A549 (cell line): Measurements from ENCODE around the gene TSC2. TPM values are rescaled to one million over a fixed set of nuclear protein-coding genes. Genes with fewer than 3 reads are reported as not detected.

Source experiments
- ATAC-seq, 2 experiments: fragments of 200-7000 bp in 1 of 2; fragments of >200 bp in 1 of 2; cut with Nextera tagmentation in 1 of 2; cut with Tn5 transposase in 1 of 2; 3 replicates each; pipeline versions ENCODE4 v1.8.0 to v1.9.1; 2018 to 2020; ENCODE audit warnings: mild to moderate bottlenecking in 1 of 2, moderate library complexity in 1 of 2
- CTCF ChIA-PET: fragments of 300-600 bp; sonication (Branson Sonifier 250); formaldehyde crosslinking; extraction: SDS; loops from one replicate; lab custom pipeline; 2021; ENCODE audit warnings: antibody characterized with exemption, inconsistent platforms; lab: Yijun Ruan, JAX
- POLR2A ChIA-PET: fragments of 350-600 bp; formaldehyde crosslinking; extraction: SDS; loops from one replicate; lab custom pipeline; 2021; ENCODE audit warnings: antibody characterized with exemption, inconsistent platforms; lab: Yijun Ruan, JAX
- DNase-seq, 2 experiments: peaks; one replicate each; pipeline versions ENCODE4 v3.0.0 to v3.0.0-alpha.2; 2011 to 2016; ENCODE audit warnings: low read depth in 1 of 2, low spot score in 1 of 2
- FAIRE-seq: peaks from 2 replicates; lab custom pipeline; 2011; peaks lifted over from hg19 to GRCh38; lab: Jason Lieb, UNC
- H3K27ac ChIP-seq, 2 experiments: fragments of >200 bp; sonication (Bioruptor Twin); formaldehyde crosslinking; 3 replicates each; pipeline ENCODE4 v1.5.1; 2016 to 2017
- H3K4me1 ChIP-seq: fragments of >200 bp; sonication (Bioruptor Twin); formaldehyde crosslinking; 3 replicates; pipeline ENCODE4 v1.6.1; 2016
- H3K4me2 ChIP-seq: fragments of >200 bp; sonication (Bioruptor Twin); formaldehyde crosslinking; 3 replicates; pipeline ENCODE4 v1.6.1; 2016
- H3K4me3 ChIP-seq: fragments of >200 bp; sonication (Bioruptor Twin); formaldehyde crosslinking; 3 replicates; pipeline ENCODE4 v1.5.1; 2016
- H3K9me3 ChIP-seq: fragments of >200 bp; sonication (Bioruptor Twin); formaldehyde crosslinking; 3 replicates; pipeline ENCODE4 v1.6.1; 2016
- CBX2 ChIP-seq: fragments of 200-600 bp; sonication (generic); IDR thresholded peaks from 2 replicates; pipeline ENCODE4 v1.6.1; 2016; ENCODE audit warnings: low read depth, mild to moderate bottlenecking, borderline replicate concordance
- CBX8 ChIP-seq: fragments of 200-600 bp; sonication (generic); IDR thresholded peaks from 2 replicates; pipeline ENCODE4 v1.6.1; 2016
- CEBPB ChIP-seq, 2 experiments: fragments of >200 bp in 1 of 2; sonication (Bioruptor Twin) in 1 of 2; formaldehyde crosslinking in 1 of 2; IDR thresholded peaks; 2 replicates each; pipeline ENCODE4 v1.6.1; 2012 to 2016
- CHD2 ChIP-seq: fragments of 150-350 bp; IDR thresholded peaks from 2 replicates; pipeline ENCODE4 v1.6.1; 2014; ENCODE audit warnings: low read length; ENCODE audit not compliant: partially characterized antibody
- CHD4 ChIP-seq: fragments of 200-600 bp; sonication (generic); IDR thresholded peaks from 2 replicates; pipeline ENCODE4 v1.6.1; 2016; ENCODE audit warnings: antibody characterized with exemption, mild to moderate bottlenecking, borderline replicate concordance
- FOXS1 ChIP-seq: fragments of 250-450 bp; sonication (Bioruptor Pico); IDR thresholded peaks from 2 replicates; pipeline ENCODE4 v1.5.0; 2020; ENCODE audit warnings: mild to moderate bottlenecking, moderate library complexity
- HOXB13 ChIP-seq: fragments of 250-450 bp; sonication (Bioruptor Pico); IDR thresholded peaks from 2 replicates; pipeline ENCODE4 v1.5.0; 2020; ENCODE audit warnings: low read depth, mild to moderate bottlenecking, moderate library complexity
- KDM5A ChIP-seq: fragments of 200-600 bp; sonication (generic); IDR thresholded peaks from 2 replicates; pipeline ENCODE4 v1.6.1; 2016; ENCODE audit warnings: antibody characterized with exemption, mild to moderate bottlenecking
- MAFK ChIP-seq: fragments of 450-650 bp; IDR thresholded peaks from 2 replicates; pipeline ENCODE4 v1.6.1; 2014; ENCODE audit not compliant: partially characterized antibody
- NFE2L2 ChIP-seq: fragments of 150-350 bp; conservative IDR thresholded peaks from 2 replicates; pipeline ENCODE4 v1.6.1; 2014; ENCODE audit warnings: low read length
- NPAS2 ChIP-seq: fragments of 250-450 bp; sonication (Bioruptor Pico); IDR thresholded peaks from 2 replicates; pipeline ENCODE4 v1.8.0; 2022; ENCODE audit warnings: mild to moderate bottlenecking, moderate library complexity, borderline replicate concordance
- PHF8 ChIP-seq: fragments of 200-600 bp; sonication (generic); IDR thresholded peaks from 2 replicates; pipeline ENCODE4 v1.6.1; 2016; ENCODE audit warnings: low read depth, mild to moderate bottlenecking, antibody characterized with exemption, moderate library complexity, borderline replicate concordance
- POLR2AphosphoS2 ChIP-seq: conservative IDR thresholded peaks from 2 replicates; pipeline ENCODE4 v1.6.1; 2012; ENCODE audit warnings: low read length, improper control_type of control experiment, inconsistent platforms
- ZFP36 ChIP-seq: fragments of 450-650 bp; IDR thresholded peaks from 2 replicates; pipeline ENCODE4 v1.6.1; 2014; ENCODE audit warnings: borderline replicate concordance; ENCODE audit not compliant: partially characterized antibody
- WGBS: methylation state at CpG from one replicate; pipeline ENCODE4 v1.1.6; 2017; ENCODE audit errors: missing lambda C conversion rate; 5-methylcytosine and 5-hydroxymethylcytosine counted together
- polyA plus RNA-seq, 4 experiments: library from polyadenylated mRNA; depleted of rRNA in 3 of 4; stranded (reverse); fragments of >200 nt; fragmentation: RNase III in 1 of 4; extraction: RNeasy Plus Mini Kit Qiagen cat#74134 plus additional on column Dnase treatment in 1 of 4; gene quantifications; 2 replicates in 3 of 4; 3 replicates in 1 of 4; pipeline ENCODE4 v1.2.3, GENCODE V29; 2011 to 2017
- TF ChIP-seq, protein P1 (sequence below): fragments of 150-350 bp; IDR thresholded peaks from 2 replicates; pipeline ENCODE4 v1.6.1; 2014; ENCODE audit warnings: low read depth, mild to moderate bottlenecking, low read length
- TF ChIP-seq, protein P2 (sequence below): IDR thresholded peaks from 2 replicates; pipeline ENCODE4 v1.6.1; 2012; ENCODE audit warnings: low read depth, borderline replicate concordance
- TF ChIP-seq, protein P3 (sequence below): fragments of >200 bp; sonication (Bioruptor Twin); formaldehyde crosslinking; IDR thresholded peaks from 3 replicates; pipeline ENCODE4 v1.5.1; 2016
- TF ChIP-seq, protein P4 (sequence below): fragments of 200-600 bp; sonication (generic); IDR thresholded peaks from 2 replicates; pipeline ENCODE4 v1.6.1; 2016; ENCODE audit warnings: antibody characterized with exemption, mild to moderate bottlenecking, moderate library complexity
- TF ChIP-seq, protein P5 (sequence below): fragments of 250-450 bp; sonication (Bioruptor Pico); IDR thresholded peaks from 2 replicates; pipeline ENCODE4 v1.5.0; 2021; ENCODE audit warnings: mild to moderate bottlenecking, moderate library complexity, borderline replicate concordance

TSC2 gene
- polyA plus RNA-seq, 2 of the 4 experiments (the other 2 are of a cell fraction): 32.6 to 47.3 TPM

DNA sequence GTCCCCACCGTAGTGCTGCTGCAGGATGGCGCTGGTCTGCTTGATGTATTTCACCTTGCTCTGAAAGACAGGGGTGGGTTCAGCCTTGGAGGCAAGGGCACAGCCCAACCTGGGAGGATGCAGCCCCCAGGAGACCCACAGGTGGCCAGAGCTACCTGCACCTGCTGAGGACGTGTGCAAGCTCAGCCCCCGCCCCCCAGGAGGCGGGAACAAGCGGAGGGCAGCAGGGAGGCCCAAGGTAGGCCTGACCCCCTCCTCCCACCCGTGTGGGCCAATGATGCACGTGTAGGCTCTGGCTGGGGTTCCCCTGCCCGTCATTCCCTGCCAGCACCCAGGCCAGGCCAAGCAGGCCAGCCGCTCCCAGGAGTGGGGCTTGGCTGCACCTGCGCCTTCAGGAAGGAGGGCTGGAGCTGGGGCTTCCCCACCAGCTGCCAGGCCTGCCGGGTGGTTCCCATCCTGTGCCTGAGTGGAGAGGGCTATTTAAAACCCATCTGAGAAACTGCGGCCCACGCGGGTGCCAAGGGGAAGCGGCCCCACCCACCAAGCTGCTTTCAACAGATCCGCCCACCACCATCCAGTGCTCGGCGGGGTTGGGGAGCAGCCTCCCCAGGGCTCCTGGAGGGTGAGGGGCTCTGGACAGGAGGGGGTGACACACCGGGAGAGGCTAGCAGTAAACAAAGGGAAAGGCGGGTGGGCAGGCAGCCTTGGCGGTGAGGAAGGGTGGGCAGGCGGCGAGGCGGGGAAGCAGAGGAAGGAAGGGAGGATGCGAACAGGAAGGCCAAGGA is 3.9 kb upstream of the TSC2 start (continued):
- TF ChIP-seq PHF8 (no peak), CHD4 (no peak)
- TF ChIP-seq, all 56 proteins: peak for 0

DNA sequence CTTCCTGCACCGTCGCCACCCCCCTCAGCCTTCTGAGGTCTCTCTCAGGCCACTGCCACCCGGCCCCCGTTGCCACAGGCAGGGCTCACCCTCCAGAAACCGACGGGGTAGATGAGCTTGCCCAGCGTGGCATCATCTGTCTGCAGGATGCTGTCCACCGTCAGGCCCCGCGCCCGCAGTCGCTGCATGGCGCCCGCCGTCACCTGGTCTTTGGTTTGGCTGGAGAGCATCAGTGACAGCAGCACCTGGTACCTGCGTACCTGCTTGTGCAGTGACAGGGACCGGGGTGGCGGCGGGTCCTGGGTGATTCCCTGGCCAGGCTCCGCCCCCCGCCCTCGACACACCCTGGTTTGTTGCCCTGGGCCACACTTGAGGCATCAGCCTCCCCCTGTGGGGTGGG is 3.2 kb upstream of the TSC2 start:
- H3K4me3 ChIP-seq: no peak overlapping the region
- DNase-seq (no peak), FAIRE-seq (no peak), ATAC-seq (no peak)
- TF ChIP-seq POLR2AphosphoS2: no peak
- TF ChIP-seq FOXS1 (CRISPR knock-in tag): no peak
- no peak for TF ChIP-seq HOXB13
- no peak for TF ChIP-seq CEBPB (IDR thresholded peaks at IDR 0.05)
- 87% methylated on average over 14 of the region's 22 CpGs for WGBS
- H3K4me1 ChIP-seq: peaks cover 65% of the 10 kb centered on the region
- H3K27ac ChIP-seq: 0 out of 6 replicates have a peak overlapping the region, but pooled peaks of 1 of the 2 experiments have one; percentile 90
- no peak overlapping the region for H3K4me2 ChIP-seq
- ChIA-PET POLR2A (no interaction called here), CTCF (interaction anchor here (1.2 to 3.9 kb wide), 7 partner anchors 10 to 96 kb away, joined by 3 to 29 read pairs (median 7); no protein-coding TSS in a partner anchor)
- no peaks in the 10 kb centered on the region for H3K9me3 ChIP-seq

DNA sequence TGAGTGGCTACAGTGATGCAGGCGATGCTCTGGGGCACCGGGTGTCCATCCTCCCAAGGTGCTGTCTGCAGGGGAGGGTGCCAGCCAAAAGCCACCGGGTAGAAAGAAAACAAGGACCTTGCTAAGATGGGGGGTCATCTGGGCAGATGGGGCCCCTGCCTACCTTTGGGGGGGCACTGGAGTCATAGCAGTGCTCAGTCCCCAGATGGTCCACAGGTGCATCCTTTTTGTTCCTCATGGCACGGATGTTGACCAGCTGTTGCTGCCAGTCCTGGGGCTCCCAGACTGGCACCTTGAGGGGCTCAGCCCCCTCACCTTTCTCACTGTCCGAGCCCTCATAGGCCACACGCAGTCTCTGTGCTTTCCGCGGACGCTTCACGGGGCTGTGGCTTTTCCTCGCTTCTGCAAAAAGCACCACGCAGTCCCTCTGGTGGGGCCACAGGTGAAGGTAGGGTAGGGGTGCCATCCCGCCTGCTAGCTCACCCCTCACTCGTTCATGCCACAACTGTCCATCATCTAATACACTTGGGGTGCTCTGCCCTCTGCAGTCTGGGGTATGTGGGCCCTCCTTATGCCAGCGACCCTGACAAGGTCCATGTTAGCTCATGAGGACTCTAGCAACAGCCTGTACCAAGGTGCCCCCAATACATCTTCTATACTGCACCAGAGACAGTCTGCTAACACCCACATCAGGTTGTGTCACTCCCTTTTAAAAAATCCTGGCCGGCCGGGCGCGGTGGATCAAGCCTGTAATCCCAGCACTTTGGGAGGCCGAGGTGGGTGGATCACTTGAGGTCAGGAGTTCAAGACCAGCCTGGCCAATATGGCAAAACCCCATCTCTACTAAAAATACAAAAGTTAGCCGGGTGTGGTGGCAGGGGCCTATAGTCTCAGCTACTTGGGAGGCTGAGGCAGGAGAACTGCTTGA is 1.6 kb upstream of the TSC2 start:
- H3K4me2 ChIP-seq: peak overlapping the region; percentile 98
- H3K27ac ChIP-seq: peak overlapping the region; percentile 79 to 91
- H3K4me3 ChIP-seq: peak overlapping the region; percentile 68
- FAIRE-seq: no peak
- H3K4me1 ChIP-seq: peaks cover 48% of the 10 kb centered on the region
- no peaks in the 10 kb centered on the region for H3K9me3 ChIP-seq
- ChIA-PET POLR2A (interaction anchor here (1.5 to 2.1 kb wide), 3 partner anchors 75 to 109 kb away, joined by 3 to 15 read pairs (median 5); partner anchors contain the start of genes RPS2, TBL3 and TRAF7), CTCF (interaction anchor here (0.6 to 3.9 kb wide), 14 partner anchors 9 to 96 kb away, joined by 3 to 29 read pairs (median 5); no protein-coding TSS in a partner anchor)
- ATAC-seq: no peak
- 81% methylated on average over 21 of the region's 21 CpGs for WGBS
- DNase-seq: no peak
- TF ChIP-seq CEBPB (IDR thresholded peaks at IDR 0.05): no peak
- no peak for TF ChIP-seq ZFP36
- TF ChIP-seq, protein P1, sequence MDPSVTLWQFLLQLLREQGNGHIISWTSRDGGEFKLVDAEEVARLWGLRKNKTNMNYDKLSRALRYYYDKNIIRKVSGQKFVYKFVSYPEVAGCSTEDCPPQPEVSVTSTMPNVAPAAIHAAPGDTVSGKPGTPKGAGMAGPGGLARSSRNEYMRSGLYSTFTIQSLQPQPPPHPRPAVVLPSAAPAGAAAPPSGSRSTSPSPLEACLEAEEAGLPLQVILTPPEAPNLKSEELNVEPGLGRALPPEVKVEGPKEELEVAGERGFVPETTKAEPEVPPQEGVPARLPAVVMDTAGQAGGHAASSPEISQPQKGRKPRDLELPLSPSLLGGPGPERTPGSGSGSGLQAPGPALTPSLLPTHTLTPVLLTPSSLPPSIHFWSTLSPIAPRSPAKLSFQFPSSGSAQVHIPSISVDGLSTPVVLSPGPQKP: no peak
- no peak for TF ChIP-seq KDM5A
- TF ChIP-seq, protein P2, sequence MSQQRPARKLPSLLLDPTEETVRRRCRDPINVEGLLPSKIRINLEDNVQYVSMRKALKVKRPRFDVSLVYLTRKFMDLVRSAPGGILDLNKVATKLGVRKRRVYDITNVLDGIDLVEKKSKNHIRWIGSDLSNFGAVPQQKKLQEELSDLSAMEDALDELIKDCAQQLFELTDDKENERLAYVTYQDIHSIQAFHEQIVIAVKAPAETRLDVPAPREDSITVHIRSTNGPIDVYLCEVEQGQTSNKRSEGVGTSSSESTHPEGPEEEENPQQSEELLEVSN: no peak
- TF ChIP-seq, protein P3, sequence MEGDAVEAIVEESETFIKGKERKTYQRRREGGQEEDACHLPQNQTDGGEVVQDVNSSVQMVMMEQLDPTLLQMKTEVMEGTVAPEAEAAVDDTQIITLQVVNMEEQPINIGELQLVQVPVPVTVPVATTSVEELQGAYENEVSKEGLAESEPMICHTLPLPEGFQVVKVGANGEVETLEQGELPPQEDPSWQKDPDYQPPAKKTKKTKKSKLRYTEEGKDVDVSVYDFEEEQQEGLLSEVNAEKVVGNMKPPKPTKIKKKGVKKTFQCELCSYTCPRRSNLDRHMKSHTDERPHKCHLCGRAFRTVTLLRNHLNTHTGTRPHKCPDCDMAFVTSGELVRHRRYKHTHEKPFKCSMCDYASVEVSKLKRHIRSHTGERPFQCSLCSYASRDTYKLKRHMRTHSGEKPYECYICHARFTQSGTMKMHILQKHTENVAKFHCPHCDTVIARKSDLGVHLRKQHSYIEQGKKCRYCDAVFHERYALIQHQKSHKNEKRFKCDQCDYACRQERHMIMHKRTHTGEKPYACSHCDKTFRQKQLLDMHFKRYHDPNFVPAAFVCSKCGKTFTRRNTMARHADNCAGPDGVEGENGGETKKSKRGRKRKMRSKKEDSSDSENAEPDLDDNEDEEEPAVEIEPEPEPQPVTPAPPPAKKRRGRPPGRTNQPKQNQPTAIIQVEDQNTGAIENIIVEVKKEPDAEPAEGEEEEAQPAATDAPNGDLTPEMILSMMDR: no peak
- TF ChIP-seq CBX8: no peak
- TF ChIP-seq CHD2: no peak
- TF ChIP-seq, protein P4, sequence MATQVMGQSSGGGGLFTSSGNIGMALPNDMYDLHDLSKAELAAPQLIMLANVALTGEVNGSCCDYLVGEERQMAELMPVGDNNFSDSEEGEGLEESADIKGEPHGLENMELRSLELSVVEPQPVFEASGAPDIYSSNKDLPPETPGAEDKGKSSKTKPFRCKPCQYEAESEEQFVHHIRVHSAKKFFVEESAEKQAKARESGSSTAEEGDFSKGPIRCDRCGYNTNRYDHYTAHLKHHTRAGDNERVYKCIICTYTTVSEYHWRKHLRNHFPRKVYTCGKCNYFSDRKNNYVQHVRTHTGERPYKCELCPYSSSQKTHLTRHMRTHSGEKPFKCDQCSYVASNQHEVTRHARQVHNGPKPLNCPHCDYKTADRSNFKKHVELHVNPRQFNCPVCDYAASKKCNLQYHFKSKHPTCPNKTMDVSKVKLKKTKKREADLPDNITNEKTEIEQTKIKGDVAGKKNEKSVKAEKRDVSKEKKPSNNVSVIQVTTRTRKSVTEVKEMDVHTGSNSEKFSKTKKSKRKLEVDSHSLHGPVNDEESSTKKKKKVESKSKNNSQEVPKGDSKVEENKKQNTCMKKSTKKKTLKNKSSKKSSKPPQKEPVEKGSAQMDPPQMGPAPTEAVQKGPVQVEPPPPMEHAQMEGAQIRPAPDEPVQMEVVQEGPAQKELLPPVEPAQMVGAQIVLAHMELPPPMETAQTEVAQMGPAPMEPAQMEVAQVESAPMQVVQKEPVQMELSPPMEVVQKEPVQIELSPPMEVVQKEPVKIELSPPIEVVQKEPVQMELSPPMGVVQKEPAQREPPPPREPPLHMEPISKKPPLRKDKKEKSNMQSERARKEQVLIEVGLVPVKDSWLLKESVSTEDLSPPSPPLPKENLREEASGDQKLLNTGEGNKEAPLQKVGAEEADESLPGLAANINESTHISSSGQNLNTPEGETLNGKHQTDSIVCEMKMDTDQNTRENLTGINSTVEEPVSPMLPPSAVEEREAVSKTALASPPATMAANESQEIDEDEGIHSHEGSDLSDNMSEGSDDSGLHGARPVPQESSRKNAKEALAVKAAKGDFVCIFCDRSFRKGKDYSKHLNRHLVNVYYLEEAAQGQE: no peak
- TF ChIP-seq POLR2AphosphoS2: no peak
- TF ChIP-seq NFE2L2: no peak
- no peak for TF ChIP-seq NPAS2
- no peak for TF ChIP-seq MAFK
- TF ChIP-seq CBX2: no peak
- TF ChIP-seq, protein P5, sequence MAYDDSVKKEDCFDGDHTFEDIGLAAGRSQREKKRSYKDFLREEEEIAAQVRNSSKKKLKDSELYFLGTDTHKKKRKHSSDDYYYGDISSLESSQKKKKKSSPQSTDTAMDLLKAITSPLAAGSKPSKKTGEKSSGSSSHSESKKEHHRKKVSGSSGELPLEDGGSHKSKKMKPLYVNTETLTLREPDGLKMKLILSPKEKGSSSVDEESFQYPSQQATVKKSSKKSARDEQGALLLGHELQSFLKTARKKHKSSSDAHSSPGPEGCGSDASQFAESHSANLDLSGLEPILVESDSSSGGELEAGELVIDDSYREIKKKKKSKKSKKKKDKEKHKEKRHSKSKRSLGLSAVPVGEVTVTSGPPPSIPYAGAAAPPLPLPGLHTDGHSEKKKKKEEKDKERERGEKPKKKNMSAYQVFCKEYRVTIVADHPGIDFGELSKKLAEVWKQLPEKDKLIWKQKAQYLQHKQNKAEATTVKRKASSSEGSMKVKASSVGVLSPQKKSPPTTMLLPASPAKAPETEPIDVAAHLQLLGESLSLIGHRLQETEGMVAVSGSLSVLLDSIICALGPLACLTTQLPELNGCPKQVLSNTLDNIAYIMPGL: no peak
- TF ChIP-seq, all 56 proteins: peak for 0
